Embryonic facial prominence (tissue), 1 donor: ENCODE measurements around the gene TMEFF2.
"Not testable (repeated sequence)": the region's sequence is repeated elsewhere in the genome, so short reads cannot be mapped to it uniquely, and the experiment has no call there.

Source experiments
- DNase-seq: peaks from one replicate; pipeline ENCODE4 v3.0.0-alpha.2; 2016; ENCODE audit errors: extremely low spot score

Gene TMEFF2

DNA sequence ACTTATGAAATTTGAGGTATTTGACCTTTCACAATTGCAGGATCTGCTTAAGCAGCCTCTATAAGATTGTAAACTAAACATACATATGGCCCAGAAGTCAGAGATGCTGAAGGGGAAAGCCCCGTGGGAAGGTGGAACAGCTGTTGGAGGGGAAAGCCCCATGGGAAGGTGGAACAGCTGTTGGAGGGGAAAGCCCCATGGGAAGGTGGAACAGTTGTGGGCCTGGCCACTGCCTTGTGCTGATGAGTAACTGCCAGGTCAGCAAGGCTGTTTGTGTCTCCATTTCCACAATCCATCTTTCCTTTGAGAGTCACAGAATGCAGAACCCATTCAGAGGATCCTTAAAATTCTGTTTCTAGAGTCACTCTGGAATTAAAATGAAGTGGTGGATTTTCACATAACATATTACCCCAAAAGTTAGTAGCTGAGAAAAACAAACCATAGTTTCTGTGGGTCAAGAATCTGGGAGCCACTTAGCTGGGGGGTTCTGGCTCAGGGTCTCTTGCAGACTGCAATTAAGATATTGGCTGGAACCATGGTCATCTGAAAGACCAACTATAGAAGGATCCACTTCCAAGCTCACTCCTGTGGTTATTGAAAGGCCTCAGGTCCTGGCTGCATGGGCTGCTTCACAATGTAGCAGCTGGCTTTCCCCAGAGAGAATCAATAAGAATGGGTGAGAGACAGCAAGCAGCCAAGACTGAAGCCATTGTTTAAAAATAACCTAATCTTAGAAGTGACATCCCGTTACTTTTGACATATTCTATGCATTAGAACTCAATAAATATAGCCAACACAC, 261.2 kb downstream of the TMEFF2 start:
- DNase-seq = no peak

DNA sequence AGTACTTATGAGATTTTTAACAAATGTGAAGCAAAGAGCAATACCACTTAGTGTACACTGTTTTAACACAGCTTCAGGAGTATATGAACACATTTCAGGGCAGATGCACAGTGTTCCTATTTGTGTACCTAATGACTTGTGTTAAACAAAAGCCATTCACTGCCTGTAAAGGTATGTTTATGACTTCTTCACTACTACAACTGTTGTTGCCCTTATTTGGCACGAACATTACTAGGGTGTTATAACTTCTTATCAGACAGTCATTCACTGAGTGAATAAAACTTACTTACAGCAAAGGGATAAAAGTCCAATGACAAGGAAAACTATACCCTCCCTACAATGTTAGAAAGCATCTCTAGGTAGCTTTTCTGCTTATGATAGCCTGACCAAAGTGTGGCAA, 262.4 kb downstream of the TMEFF2 start:
- no peak for DNase-seq

DNA sequence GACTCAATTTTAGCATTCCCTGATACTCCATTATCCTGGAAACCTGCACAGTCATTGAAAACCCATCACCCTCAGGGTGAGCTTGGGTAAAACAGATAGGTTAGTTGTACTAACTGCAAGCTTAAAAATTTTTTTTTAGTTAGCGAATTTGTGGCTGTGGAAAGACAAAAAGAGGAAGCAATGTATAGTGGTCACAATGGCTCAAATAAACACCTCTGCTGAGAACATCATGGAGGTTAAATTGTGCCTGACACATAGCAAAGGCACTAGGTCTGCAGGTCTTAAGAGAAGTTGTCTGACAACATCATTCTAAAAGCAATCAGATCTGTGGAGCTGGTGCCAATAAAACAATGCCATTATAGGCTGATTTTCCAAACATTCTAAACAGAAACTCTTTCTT, 263.4 kb downstream of the TMEFF2 start:
- no peak for DNase-seq

DNA sequence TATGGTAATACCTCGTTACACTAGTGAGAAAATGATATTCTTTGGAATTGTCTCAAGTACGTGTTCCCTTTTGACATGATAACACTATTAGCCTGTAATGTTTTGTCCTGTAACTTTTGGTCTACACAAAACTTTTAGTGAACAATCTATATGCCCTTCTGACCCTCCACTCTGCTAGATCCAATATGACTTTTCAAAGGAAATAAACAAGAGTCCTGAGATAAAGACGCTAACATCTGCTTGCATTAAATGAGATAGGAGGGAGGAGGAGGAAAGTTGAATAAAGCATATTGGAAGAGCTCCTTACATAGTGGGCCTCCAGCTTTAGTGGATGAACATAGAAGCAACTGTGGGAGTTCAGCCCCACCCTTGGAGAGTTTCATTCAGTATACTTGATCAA, 264.5 kb downstream of the TMEFF2 start:
- no peak for DNase-seq

DNA sequence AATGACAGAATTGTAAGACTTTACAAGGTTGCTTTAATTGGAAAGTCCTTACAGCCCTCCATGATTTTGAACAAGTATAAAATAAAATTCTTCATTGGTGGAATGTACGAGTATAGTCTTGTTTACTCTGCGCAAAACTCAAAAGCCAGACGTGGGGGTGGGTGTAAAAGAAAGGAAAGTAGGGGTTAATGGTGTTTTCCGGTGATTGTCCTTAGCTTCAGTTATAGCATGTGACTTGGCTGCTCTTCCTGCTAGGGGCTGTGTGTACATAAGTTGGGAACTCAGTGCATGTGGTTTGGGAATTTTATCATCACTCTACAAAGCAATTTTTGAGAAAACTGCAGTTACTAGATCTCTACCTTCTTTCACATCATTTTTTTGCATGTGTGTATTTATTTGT, 265.4 kb downstream of the TMEFF2 start:
- no peak for DNase-seq

DNA sequence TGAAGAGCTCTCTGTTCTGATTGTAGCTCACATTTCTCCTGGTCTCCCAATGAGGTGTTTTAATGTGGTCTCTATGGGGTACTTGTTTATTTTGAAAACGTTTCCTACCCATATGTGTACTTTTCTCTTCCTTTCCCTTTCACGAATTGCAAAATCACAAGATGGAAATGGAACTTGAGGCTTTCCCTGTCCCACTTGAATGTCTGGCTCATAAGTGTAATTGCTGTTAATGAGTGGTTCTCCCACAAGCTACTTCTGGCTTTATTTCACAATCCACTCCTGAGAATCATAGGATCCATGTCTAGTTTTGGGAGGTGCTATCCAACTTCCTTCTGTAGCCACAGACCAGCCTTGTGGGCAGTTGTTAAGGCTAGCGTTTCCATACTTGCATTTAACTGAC, 266.7 kb downstream of the TMEFF2 start:
- no peak for DNase-seq

DNA sequence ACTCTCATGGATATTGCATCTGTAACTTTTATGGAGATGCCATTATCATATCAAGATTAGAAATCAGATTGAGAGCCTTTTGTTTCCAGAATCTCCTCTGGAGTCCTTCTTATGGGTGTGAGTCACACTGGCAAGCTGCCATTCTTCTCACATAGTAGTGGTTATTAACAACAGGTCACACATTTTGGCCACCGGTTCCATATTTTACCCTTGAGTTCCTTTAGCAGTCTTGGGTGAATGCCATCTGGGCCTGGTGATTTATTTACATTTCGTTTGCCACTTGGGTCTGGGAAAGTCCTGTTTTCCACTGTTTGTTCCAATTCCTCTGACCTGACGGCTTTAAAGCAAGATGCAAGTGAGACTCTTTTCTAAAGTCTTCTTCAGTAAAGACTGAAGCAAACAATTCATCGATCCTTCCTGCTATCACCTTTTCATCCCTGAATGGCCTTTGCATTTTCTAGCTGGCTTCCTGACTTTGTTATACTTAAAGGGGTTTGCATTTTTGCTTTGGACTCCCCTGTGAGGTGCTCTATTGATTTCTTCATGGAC, 267.3 kb downstream of the TMEFF2 start:
- no peak for DNase-seq

DNA sequence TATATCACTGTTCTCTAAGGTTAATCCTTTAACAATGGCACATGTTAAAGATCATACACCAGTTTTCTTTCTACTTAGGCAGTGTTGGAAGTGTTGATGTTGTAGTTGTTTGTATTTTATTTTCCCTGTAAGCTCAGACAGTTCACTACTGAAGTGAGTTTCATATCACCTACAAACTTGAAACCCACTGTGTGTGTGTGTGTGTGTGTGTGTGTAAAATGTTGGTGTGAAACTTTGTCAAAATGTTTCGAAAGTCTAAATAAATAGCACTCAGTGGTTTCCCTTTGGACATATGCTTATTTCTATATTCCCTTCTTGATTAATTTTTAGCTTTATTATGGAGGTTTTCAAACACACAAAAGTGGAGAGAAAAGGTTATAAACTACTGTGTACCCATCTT, 268.1 kb downstream of the TMEFF2 start:
- DNase-seq = no peak

DNA sequence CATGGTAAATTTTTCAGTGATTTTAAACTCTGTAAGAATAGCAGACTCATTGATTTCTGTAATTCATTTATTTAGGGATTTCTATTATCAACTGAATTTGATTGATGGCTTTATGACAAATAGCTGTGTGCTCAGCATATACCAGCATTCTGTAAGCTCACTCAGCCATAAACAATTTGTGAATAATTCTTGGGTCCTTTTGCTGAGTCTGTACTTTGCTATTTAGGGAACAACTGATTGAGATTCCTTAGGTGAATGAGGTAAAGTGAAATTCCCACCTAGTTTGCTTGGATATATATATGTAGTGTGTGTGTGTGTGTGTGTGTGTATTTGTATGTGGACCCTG, 271.1 kb downstream of the TMEFF2 start:
- no peak for DNase-seq

DNA sequence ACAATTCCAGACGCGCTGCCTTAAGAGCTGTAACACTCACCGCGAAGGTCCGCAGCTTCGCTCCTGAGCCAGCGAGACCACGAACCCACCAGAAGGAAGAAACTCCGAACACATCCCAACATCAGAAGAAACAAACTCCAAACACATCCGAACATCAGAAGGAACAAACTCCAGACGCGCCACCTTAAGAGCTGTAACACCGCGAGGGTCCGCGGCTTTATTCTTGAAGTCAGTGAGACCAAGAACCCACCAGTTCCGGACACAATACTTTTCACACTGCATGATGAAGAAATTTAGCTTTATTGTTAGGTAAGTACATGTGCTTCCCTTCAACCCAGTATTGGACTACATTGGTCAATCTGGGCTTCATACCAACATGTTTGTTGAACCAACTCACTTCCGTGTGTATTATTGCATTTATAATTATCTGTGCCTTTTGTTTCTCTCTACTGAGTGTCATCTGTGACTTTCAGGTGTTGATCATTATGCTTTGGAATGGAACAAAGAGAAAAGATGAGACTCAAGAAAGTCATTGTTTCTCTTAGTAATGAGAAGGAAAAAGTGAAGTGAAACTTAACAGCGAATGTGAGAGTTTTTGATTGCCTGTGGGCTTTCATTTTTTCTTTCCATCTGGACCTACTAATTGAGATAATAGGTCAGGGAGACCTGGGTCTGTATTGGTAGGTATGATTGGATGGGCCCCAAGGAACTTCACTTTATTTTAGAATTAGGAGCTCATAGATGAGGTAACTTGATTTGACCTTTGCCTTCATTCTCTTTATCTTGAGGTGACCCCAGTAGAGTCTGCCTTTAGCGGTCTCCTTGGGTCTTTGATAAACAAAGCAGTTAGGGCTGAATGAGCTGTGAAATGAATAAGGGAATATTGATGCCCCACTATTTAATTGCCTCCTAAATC, 271.7 kb downstream of the TMEFF2 start:
- no peak for DNase-seq

DNA sequence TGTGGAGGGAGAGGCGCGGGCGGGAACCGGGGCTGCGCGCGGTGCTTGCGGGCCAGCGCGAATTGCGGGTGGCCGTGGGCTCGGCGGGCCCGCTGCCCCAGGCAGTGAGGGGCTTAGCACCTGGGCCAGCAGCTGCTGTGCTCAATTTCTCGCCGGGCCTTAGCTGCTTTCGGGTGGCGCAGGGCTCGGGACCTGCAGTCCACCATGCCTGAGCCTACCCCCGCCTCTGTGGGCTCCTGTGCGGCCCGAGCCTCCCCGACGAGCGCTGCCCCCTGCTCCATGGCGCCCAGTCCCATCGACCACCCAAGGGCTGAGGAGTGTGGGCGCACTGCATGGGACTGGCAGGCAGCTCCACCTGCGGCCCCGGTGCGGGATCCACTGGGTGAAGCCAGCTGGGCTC, 273.1 kb downstream of the TMEFF2 start:
- DNase-seq = not testable (repeated sequence)

DNA sequence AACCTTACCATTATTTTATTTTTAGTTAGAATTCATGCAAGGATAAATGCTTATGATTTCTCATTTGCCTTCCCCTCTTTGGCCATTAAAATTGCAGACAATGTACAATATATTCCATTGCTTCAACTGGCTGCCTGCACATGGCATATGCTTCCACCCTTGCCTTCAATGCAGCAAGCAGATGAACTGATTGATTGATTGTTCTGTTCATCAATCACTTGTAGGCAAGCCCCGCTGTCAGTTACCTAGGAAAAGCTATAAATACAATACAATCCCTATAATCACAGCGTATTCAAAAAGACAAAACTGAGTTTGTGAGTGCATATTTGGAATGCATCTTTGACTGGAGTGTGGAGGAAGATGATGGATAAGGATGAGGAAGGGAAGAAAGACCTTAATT, 274.2 kb downstream of the TMEFF2 start:
- DNase-seq = no peak

DNA sequence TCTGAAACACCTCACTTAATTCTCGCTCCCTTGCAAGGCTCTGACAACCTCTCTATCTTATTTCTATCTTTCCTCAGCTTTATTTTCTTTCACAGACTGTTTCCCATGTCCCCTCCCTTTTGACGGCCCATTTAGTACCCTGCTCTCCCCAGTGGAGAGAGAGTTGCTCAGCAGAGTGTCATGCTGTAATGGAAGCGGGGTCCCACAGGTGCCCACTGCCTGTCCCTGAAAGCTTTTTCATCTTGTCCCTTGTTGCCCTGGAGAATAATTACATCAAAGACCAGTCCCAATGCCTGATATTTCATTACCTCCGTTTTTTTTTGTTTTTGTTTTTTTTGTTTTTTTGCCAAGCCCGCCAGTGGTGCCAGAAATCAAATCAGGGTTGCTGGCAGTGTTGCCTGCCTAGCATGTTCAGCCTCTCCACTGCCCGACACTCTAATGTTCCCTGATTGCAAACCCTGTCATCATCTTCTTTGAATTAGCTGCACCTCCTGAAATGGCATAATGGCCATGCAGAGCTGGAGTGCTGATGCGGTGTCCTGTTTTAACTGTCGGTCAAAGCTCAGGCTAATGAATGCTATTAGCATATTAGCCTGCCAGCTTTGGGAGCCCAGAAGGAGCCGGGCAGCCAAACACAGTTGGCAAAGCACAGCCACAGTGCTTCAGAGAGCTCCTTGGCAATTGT, 276.6 kb downstream of the TMEFF2 start:
- no peak for DNase-seq

DNA sequence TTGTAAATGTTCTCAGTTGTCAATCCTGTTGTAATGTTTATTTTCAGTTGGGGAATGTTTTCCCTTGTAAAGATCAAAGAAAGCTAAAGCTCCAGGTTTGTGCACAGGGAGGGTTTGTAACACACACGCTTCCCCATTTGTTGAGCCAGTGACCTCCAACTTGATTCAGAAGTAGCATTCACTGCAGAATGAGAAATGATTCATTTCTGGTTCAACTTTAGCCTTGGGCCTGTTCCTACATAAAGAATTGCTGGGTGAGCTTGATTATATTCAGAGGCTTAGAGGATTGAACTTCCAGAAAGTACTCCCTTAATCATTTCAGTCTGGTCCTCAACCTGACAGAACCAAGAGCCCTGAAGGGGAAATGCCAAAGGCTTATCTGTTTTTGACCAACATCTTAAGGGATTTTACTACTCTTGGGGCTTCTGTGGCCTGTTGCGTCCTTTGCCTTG, 277.3 kb downstream of the TMEFF2 start:
- DNase-seq = no peak

DNA sequence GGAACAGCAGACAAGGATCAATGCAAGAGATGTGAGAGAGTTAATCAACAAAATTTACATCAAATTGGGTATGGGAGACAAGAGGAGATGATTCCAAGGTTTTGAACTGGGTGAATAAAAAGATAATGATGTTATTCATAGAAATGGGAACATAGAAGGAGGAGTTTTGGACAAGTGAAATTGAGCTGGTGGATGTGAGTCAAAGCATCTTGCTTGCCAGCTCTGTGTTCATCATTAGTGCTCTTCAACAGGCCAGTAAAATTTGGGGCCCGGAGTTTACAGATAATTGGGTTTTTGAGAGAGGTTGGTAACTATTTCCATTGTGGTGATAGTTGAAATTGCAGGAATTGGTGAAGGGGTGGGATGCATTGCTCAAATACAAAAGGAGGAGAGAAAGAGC, 277.9 kb downstream of the TMEFF2 start:
- no peak for DNase-seq

DNA sequence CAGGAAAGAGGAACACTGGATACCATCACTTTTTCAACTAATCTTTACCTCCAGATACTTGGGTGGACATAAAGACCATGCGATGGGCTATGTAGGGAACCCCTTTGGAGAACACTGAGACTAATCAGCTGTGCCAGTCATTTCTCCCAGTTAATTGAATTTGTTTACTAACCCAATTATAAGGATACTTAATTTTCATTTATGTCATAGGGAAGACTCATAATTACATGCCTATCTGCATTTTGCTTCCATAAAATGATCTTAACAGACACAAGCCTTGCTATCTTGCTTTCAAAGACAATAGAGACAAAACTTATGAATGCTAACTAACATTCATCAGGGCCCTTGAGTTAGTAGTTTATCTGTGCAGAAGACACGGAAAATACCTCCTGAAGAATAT, 279.0 kb downstream of the TMEFF2 start:
- DNase-seq = no peak

DNA sequence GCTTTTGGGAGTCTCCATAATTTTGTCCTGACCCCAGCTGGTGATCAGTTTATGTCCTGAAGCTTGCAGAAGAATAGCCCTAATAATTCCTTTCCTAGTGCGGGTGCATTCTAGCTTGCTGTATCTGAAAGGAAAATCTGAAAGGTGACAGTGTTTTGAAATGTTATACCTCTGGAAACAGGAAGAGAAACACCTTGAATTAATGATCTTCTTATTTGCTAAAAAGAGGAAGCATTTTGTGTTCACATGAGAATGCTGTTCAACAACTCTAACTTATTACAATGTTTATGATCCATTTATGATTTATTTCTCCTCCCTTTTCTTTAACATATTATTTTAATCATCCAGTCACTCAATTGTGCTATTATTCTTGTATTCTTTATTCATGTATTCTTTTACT, 280.9 kb downstream of the TMEFF2 start:
- DNase-seq = no peak

DNA sequence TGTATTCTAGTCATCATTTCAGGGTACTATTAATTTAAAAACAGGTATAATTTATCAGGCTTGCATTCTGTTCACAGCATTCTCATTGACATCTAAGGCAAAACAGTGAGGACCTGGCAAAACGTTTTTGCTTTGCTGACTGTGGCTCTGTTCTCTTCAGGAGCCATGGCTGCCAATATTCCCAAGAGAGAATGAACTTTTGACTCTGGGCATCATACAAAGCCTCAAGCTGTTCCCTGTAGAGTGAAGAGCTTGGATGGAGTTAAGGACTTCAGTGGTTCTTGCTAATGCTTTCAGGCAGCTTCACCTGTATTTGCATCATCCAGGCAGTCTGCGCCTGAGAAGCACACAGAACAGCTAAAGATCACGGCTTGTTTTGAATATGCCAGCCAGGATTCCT, 282.0 kb downstream of the TMEFF2 start:
- no peak for DNase-seq

DNA sequence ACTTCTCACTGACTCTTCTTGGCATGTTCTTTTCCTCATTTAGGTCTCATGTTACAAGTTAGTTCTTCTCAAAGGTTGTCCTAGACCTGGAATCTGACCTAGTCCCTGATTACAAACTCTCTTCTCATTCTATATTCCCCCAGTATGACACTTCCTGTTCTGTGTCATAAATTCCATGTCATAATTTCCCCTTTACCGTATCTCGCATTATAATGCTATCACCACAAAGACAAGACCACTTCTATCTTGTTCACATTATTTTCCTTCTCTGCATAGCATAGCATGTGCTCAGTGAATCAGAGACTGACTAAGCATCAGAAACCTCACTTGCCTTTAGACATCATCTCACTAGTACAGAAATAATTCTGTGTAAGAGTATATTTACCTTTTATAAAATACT, 284.2 kb downstream of the TMEFF2 start:
- DNase-seq = no peak

DNA sequence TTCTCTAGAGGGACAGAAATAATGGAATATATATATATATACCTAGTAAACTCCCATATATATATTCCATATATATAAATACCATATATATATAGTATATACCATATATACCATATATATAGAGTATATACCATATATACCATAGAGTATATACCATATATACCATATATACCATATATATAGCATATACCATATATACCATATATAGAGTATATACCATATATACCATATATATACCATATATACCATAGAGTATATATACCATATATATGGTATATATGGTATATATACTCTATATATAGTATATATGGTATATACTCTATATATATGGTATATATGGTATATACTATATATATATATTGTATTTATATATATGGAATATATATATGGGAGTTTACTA, 285.9 kb downstream of the TMEFF2 start:
- DNase-seq = no peak

DNA sequence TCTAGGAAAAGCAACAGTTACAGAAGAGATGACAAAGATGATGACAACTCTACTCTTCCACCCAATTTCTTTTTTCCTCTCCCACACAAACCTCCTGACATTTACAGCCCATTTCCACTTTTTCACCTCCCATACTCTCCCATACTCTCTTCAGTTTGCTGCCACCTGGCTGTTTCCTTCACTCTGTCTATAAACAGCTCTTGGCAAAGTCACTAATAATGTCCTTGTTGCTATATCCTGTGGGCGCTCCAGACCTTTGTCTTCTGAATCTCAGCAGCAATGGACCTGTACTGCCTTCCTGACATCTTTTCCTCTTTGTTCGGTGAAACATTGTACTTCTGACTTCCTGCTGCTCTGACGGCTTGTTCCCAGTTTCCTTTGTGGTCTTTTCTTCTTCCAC, 287.2 kb downstream of the TMEFF2 start:
- no peak for DNase-seq

DNA sequence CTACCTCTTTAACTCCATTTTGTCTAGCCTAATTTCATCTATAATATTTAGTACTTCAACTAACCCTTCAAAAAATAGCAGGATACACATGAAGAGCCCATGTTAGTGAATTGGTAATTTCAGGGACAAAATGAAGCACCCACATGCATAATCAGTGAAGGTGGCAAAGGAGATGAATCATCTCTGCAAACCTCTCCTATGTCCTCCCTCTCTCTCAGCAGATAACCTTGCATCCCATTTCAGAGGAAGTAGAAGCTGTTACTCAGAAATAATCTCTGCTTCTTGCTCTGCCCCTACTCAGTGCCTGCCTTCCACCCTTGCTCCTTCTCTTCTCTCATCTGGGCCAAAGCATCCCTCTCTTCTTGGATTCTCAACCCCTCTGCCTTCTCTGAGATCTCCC, 287.6 kb downstream of the TMEFF2 start:
- no peak for DNase-seq
